GM11168 (cell line): ENCODE measurements around the gene MYBPH.

ENCODE experiments used
- in situ Hi-C: fragments of 300-500 bp; cut with MboI; formaldehyde crosslinking; loops from one replicate; pipeline ENCODE4 v1.12.0; 2022; ENCODE audit warnings: low sequenced_read_pairs; ENCODE audit not compliant: unreplicated experiment

The MYBPH gene

GRCh38 chr1:203175237-203175826 is at the start of gene MYBPH:
Gene MYBPH (minus strand): TSS chr1:203175826. CDS start chr1:203175755, 71 bp downstream.
- in situ Hi-C loops = no loop called here

GRCh38 chr1:203225071-203225470 is 49.4 kb upstream of the MYBPH start:
- in situ Hi-C loops = no loop called here

GRCh38 chr1:203223012-203223775 is 47.6 kb upstream of the MYBPH start:
- in situ Hi-C loops = no loop called here

GRCh38 chr1:203219934-203220333 is 44.3 kb upstream of the MYBPH start:
- in situ Hi-C loops = loop anchor here (5.0 kb wide), 1 partner anchor 188 kb away; no protein-coding TSS in a partner anchor

- in situ Hi-C loops = loop anchor here (5.0 kb wide), 1 partner anchor 187 kb away; no protein-coding TSS in a partner anchor
Measured at GRCh38 chr1:203219171-203219570, 43.5 kb upstream of the MYBPH start.

GRCh38 chr1:203217668-203218067 is 42.0 kb upstream of the MYBPH start:
- in situ Hi-C loops = loop anchor here (5.0 kb wide), 1 partner anchor 185 kb away; no protein-coding TSS in a partner anchor

GRCh38 chr1:203217139-203217655 is 41.6 kb upstream of the MYBPH start:
- in situ Hi-C loops = loop anchor here (5.0 kb wide), 1 partner anchor 185 kb away; no protein-coding TSS in a partner anchor

GRCh38 chr1:203216274-203217138 is 40.9 kb upstream of the MYBPH start:
- in situ Hi-C loops = loop anchor here (5.0 kb wide), 1 partner anchor 184 kb away; no protein-coding TSS in a partner anchor

GRCh38 chr1:203215573-203215972 is 39.9 kb upstream of the MYBPH start:
- in situ Hi-C loops = loop anchor here (5.0 kb wide), 1 partner anchor 183 kb away; no protein-coding TSS in a partner anchor

GRCh38 chr1:203214871-203215270 is 39.2 kb upstream of the MYBPH start:
- in situ Hi-C loops = loop anchor here (5.0 kb wide), 1 partner anchor 183 kb away; no protein-coding TSS in a partner anchor

- in situ Hi-C loops = no loop called here
Measured at GRCh38 chr1:203213126-203213525, 37.5 kb upstream of the MYBPH start.

GRCh38 chr1:203211812-203212211 is 36.2 kb upstream of the MYBPH start:
- in situ Hi-C loops = no loop called here

GRCh38 chr1:203210988-203211387 is 35.4 kb upstream of the MYBPH start:
- in situ Hi-C loops = no loop called here

GRCh38 chr1:203210350-203210749 is 34.7 kb upstream of the MYBPH start:
- in situ Hi-C loops = no loop called here

GRCh38 chr1:203208181-203208580 is 32.6 kb upstream of the MYBPH start:
- in situ Hi-C loops = no loop called here

- in situ Hi-C loops = no loop called here
Measured at GRCh38 chr1:203207751-203208150, 32.1 kb upstream of the MYBPH start.

GRCh38 chr1:203206129-203206687 is 30.6 kb upstream of the MYBPH start:
- in situ Hi-C loops = no loop called here

GRCh38 chr1:203204756-203205155 is 29.1 kb upstream of the MYBPH start:
- in situ Hi-C loops = no loop called here

GRCh38 chr1:203202431-203203245 is 27.0 kb upstream of the MYBPH start:
- in situ Hi-C loops = no loop called here
